ENCODE data around the gene AP3D1. TPM values are rescaled to one million over a fixed set of nuclear protein-coding genes. Genes with fewer than 3 reads are reported as not detected.

Gene AP3D1
- total and polyA plus RNA-seq, 4 donors: 21.7 to 79.8 (median 59.6) TPM

- no peak for DNase-seq (ENCODE audit: low spot score)
- no peaks in the 10 kb centered on the region for H3K27me3 ChIP-seq (ENCODE audit: control insufficient read depth in 4 of 4, insufficient read depth in 4 of 4, low read length in 3 of 4)
- H3K36me3 ChIP-seq (ENCODE audit: control insufficient read depth in 4 of 4, insufficient read depth in 3 of 4, low read depth in 1 of 4, low read length in 3 of 4): peaks cover 14 to 46% (median 25%) of the 10 kb centered on the region in 4 donors
- no peak overlapping the region for H3K9ac ChIP-seq (ENCODE audit: low read depth in 1 of 2, low read length in 2 of 2)
- 97% methylated on average over 28 of the region's 28 CpGs for WGBS
- no peaks in the 10 kb centered on the region for H3K9me3 ChIP-seq (ENCODE audit: control insufficient read depth in 4 of 4, low read length in 3 of 4)
- TF ChIP-seq HNF4G (IDR thresholded peaks at IDR 0.05) (no peak), RAD21 (IDR thresholded peaks at IDR 0.05) (no peak), NR2F2 (IDR thresholded peaks at IDR 0.05) (no peak), TAF1 (conservative IDR thresholded peaks at IDR 0.05) (no peak), YY1 (IDR thresholded peaks at IDR 0.05) (no peak), SP1 (IDR thresholded peaks at IDR 0.05) (no peak)
- peaks cover 0 to 11% (median 8%) of the 10 kb centered on the region in 4 donors for H3K4me1 ChIP-seq (ENCODE audit: control insufficient read depth in 4 of 4, insufficient read depth in 4 of 4, low read length in 3 of 4)
- no peak overlapping the region for H3K27ac ChIP-seq (ENCODE audit: low read depth in 1 of 2, low read length in 2 of 2)
- H3K4me3 ChIP-seq (ENCODE audit: low read depth in 1 of 3, low read length in 3 of 3): no peak overlapping the region
Observed at GRCh38 chr19:2129892-2130770, 21.2 kb downstream of the AP3D1 start.

- Histone ChIP-seq H3K36me3 (ENCODE audit: control insufficient read depth in 4 of 4, insufficient read depth in 3 of 4, low read depth in 1 of 4, low read length in 3 of 4) (peaks cover 14 to 52% (median 25%) of the 10 kb centered on the region in 4 donors), H3K9ac (ENCODE audit: low read depth in 1 of 2, low read length in 2 of 2) (no peak overlapping the region), H3K27me3 (ENCODE audit: control insufficient read depth in 4 of 4, insufficient read depth in 4 of 4, low read length in 3 of 4) (no peaks in the 10 kb centered on the region), H3K4me1 (ENCODE audit: control insufficient read depth in 4 of 4, insufficient read depth in 4 of 4, low read length in 3 of 4) (peaks cover 0 to 11% (median 8%) of the 10 kb centered on the region in 4 donors), H3K27ac (ENCODE audit: low read depth in 1 of 2, low read length in 2 of 2) (no peak overlapping the region), H3K9me3 (ENCODE audit: control insufficient read depth in 4 of 4, low read length in 3 of 4) (no peaks in the 10 kb centered on the region), H3K4me3 (ENCODE audit: low read depth in 1 of 3, low read length in 3 of 3) (no peak overlapping the region)
- 97% methylated on average over 11 of the region's 11 CpGs for WGBS
- TF ChIP-seq NR2F2 (IDR thresholded peaks at IDR 0.05) (no peak), SP1 (IDR thresholded peaks at IDR 0.05) (no peak), YY1 (IDR thresholded peaks at IDR 0.05) (no peak), HNF4G (IDR thresholded peaks at IDR 0.05) (no peak), ATF3 (IDR thresholded peaks at IDR 0.05) (no peak), CTCF (IDR thresholded peaks at IDR 0.05; ENCODE audit: low read depth, low read length, missing input control) (no peak), RXRA (IDR thresholded peaks at IDR 0.05) (no peak), RAD21 (IDR thresholded peaks at IDR 0.05) (no peak), MAX (IDR thresholded peaks at IDR 0.05) (no peak), JUND (IDR thresholded peaks at IDR 0.05) (no peak), ZBTB33 (IDR thresholded peaks at IDR 0.05) (no peak), HNF4A (conservative IDR thresholded peaks at IDR 0.05) (no peak), FOXA1 (IDR thresholded peaks at IDR 0.05) (no peak), EGR1 (IDR thresholded peaks at IDR 0.05; ENCODE audit: low read depth in 2 of 2) (no peak), GABPA (IDR thresholded peaks at IDR 0.05 in 1 of 2, conservative IDR thresholded peaks at IDR 0.05 in 1 of 2) (no peak), TAF1 (conservative IDR thresholded peaks at IDR 0.05) (no peak), FOXA2 (IDR thresholded peaks at IDR 0.05) (no peak), REST (IDR thresholded peaks at IDR 0.05) (no peak)
- no peak for DNase-seq (ENCODE audit: low spot score)
Observed at GRCh38 chr19:2129486-2129885, 21.9 kb downstream of the AP3D1 start.
